Embryonic facial prominence (tissue), 1 donor: ENCODE results near the gene GPR183.

Experiments used
- DNase-seq: peaks from one replicate; pipeline ENCODE4 v3.0.0-alpha.2; 2016; ENCODE audit errors: extremely low spot score

GPR183 gene

DNA sequence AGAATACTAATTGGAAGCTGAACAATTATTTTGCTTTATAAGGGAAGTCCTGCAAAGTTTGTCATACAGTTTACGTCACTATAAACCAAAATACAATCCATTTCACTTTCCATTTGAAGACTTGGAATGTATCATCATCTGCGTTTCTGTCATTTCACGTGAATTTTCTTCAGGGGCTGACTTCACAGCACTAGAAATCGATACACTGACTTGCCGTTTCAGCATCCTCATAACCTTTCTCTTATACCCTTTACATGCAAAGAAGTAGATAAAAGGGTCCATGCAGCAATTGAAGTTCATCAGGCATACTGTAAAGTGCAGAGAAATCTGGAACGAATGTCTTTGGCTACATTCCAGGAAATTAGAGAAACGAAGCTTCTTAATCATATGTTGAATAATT, 12.2 kb downstream of the GPR183 start:
- no peak for DNase-seq

GRCh38 chr13:99294198-99294597, 13.0 kb downstream of the GPR183 start:
- DNase-seq: no peak

GRCh38 chr13:99293178-99293577, 14.0 kb downstream of the GPR183 start:
- DNase-seq: no peak

DNA sequence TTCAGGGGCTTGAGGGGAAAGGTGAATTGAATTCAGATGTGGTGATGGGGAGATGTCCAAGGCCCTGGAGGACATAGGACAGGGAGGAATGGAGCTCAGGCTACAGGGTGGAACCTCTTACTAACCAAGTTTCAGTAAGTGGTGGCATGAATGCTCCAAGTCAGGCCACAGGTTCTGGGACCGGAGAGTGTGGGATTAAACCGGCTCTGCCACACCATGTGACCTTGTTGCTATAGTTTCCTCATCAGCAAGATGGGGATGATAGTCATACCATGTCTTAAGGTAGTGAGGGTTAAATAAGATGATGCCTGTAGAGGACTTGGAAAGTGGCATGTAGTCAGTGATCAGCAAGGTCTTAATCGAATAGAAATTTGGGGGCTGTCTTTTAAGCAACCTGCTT, 16.3 kb downstream of the GPR183 start:
- no peak for DNase-seq

GRCh38 chr13:99289674-99290337, 17.4 kb downstream of the GPR183 start:
- no peak for DNase-seq

DNA sequence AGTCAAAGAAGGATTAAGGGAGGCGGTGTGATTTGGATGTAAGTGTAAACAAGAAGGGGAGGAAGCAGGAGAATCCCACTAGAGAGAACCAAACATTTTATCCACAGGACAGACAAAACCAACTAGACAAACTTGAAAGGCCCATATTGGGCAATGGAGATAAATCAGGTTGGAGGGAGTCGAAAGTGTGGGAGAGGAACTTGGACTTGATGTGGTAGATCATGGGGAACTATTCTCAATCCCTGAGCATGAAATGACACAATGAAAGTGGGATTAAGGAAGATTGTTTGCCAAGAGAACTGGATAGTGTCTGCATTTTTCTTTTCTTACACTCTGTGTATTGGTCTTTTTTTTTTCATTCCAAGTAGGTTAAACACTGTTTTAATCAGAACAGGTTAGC, 17.9 kb downstream of the GPR183 start:
- no peak for DNase-seq

GRCh38 chr13:99288089-99288488, 19.1 kb downstream of the GPR183 start:
- DNase-seq: no peak

GRCh38 chr13:99287551-99287950, 19.6 kb downstream of the GPR183 start:
- DNase-seq: no peak

DNA sequence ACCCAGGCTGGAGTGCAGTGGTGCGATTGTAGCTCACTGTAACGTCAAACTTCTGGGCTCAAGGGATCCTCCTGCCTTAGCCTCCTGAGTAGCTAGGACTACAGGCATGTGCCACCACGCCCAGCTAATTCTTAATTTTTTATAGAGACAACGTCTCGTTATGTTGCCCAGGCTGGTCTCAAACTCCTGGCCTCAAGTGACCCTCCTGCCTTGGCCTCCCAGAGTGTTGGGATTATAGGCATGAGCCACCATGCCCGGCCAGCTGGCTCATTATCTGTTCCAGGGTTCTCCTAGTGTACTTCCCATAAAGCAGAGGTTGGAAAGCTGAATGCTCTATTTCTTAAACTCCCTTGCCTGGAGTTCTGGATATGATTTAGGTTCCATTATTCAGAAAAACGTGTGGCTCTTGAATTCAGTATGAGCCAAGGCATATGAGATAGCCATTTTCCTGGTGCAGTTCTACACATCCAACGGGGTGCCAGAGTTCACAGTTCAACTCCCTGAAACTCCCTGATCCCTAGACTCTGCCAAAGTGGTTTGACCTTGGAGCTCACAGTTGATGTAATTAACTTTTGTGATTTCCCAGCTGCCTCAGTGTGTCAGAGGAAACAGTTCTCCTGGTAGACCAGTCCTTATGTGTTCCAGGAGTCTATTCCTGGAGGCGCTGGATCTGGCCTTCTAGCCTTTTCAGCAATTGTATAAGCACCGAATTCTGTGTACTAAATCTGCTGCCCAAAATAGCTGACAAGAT, 21.6 kb downstream of the GPR183 start:
- no peak for DNase-seq

- DNase-seq: no peak
Measured at GRCh38 chr13:99282264-99283231, 24.7 kb downstream of the GPR183 start.

DNA sequence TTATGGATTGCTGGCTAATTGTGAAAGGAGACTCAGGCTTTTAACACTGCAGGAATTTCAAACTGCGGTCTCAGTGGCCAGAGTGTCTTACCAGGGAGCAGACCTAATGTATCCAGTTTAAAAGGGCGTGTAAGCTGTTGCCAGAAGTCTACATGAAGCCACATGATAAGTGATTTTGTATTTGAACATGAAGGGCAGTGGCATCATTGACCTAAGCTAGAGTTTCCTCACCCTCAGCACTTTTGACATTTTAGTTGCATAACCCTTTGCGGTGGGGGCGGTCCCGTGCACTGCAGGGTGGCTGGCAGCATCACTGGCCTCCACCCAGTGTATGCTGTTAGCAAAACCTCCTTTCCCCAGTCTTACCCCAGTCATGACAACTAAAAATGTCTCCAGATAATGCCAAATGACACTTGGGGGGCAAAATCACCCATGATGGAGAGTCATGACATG, 25.4 kb downstream of the GPR183 start:
- no peak for DNase-seq

DNA sequence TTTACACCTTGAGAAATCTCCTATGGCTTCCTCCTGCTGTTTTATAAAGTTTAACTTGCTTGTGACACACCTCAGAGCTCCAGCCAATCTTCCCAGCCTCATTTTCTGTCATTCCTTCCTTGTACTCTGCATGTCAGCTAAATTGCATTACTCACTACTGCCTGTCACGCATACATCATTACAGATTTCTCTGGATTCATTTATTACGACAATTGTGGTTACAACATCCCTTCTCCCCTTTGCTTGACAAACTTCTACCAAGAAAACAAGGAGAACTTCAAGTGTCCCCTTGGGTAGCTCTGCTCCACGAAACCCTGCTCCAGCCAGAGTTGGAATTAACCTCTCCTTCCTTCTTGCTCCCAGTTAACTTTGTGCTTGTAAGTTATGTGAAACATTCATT, 27.0 kb downstream of the GPR183 start:
- no peak for DNase-seq

- DNase-seq: no peak
Measured at GRCh38 chr13:99279637-99280036, 27.6 kb downstream of the GPR183 start.

- DNase-seq: no peak
Measured at GRCh38 chr13:99278843-99279242, 28.4 kb downstream of the GPR183 start.

- DNase-seq: no peak
Measured at GRCh38 chr13:99278200-99278599, 29.0 kb downstream of the GPR183 start.

DNA sequence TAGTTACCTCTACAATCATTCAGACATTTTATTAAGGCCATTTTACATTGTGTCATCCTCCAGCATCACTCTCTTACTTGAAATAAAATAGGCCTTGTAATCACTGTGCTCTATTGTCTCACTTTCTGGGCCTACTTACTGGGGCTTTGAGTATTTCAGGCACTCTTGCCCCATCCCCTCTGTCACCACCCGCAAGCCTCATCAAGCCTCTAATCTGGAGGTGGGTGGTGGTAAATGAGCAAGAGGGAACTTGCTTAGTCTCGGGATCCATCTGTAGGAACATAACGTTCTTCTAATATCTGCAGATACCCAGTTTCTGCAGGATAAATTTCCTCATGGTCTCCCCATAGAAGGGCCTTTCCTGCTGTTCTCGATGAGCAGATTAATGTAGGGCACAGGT, 29.6 kb downstream of the GPR183 start:
- DNase-seq: no peak

DNA sequence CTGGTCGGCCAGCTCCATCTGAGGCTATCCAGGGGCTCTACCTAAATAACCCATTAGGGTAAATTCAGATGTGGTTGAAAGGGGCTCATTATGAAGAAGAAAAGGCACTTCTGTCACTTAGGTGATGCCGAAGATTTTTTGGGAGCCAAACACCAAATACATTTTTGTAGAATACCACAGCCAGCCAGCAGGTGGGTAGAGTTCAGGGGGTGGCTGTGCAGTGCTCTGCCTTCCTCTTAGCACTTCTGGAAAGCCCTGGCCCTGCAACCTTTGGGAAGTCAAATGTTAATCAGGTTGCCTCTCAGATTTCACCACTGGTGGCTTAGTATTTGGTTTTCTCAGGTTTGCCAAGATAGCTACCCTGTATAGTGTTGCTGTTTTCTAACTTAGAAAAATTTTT, 30.5 kb downstream of the GPR183 start:
- DNase-seq: no peak

- no peak for DNase-seq
Measured at GRCh38 chr13:99275093-99275469, 32.1 kb downstream of the GPR183 start.

DNA sequence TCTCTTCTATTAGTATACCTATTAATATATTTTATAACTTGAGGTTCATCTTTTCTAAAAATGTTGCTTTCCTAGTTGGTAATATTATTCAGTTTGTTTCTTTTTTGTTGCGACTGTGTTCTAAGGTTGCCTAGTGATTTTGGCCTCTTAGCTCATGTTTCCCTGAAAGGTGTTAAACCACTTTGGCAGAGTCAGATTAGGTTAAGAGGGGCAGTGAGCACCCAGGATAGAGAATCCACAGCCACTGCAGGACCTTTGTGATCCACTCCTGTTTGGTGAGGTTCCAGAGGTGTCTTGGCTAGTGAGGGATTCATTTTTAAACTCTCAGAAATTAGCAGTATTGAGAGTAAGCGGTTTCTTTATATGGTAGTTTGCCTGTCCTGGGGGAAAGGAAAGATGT, 34.1 kb downstream of the GPR183 start:
- no peak for DNase-seq

GRCh38 chr13:99272481-99272880, 34.7 kb downstream of the GPR183 start:
- DNase-seq: no peak

DNA sequence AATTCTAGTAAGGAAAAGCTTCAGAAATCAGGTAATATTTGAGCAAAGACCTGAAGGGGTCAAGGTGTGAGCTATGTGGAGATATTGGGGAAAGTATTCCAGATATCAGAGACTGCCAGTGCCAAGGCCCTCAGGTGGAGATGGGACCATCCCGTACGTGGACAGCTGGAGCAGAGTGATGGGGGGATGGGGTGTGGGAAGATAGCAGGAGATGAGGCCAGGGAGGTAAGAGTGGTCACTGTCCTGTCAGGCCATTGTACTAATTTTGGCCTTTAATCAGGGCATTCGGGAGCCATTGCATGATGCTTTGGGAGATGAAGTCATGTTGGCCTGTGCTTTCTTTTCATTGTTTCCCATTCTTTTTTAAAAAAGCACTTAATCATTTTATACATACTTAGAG, 36.0 kb downstream of the GPR183 start:
- DNase-seq: no peak

DNA sequence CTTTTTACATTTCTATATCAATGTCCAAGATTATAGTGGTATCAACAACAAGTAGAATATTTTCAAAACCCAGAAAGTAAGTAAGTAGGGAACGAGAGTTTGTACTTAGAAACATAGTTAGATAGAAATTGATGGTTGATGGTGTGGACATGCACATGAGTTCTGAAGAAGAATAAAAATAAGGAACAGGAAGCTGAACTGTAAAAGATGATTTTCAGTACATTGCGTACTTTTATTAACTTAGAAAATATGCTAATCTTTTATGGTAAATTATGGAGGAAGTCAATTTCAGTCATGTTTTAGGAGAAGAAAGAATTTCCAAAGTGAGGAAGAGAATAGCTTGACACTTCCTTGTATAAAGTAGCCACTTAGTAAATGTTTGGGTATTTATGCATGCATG, 36.7 kb downstream of the GPR183 start:
- no peak for DNase-seq
